AG09319 (cell line): ENCODE data around the gene NTF3.

ENCODE experiments used
- DNase-seq: peaks from one replicate; pipeline ENCODE4 v3.0.0-alpha.2; 2010; ENCODE audit warnings: low read depth; ENCODE audit errors: extremely low read depth
- CTCF ChIP-seq: IDR thresholded peaks from 2 replicates; pipeline ENCODE4 v1.5.1; 2011; ENCODE audit warnings: low read depth, mild to moderate bottlenecking, inconsistent platforms, low read length, moderate library complexity

The NTF3 gene

DNA sequence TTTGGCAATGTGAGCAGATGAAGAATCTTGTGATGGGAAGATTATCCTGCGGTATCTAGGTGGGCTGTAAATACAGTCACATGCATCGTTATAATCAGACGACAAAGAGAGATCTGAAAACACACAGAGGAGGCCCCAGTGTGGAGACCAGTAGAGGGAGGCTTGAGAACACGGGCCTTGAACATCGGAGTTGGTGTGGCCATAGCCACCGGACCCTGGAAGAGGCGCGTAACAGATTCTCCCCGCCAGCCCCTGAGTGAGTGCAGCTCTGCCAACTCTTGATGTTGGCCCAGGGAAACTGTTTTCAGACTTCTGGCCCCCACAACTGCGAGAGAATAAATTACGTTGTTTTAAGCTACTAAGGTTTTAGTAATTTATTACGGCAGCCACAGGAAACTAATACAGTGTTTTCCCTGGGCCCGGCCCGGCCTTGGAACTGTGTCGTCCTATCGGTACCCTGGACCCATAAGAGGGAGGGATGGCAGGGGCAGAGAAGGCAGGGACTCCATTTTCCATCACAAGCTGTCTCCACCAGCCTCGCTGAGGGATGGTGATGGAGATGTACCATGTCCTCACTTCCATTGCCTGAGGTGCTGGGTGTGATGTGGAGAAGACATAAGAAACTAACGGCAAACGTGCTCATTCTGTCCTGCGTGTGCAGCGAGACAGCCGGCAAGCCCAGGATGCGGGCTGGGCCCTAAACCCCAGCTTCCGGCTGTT lies 91.6 kb downstream of the NTF3 start:
- DNase-seq = no peak
- TF ChIP-seq CTCF = no peak

- no peak for DNase-seq
- no peak for TF ChIP-seq CTCF
Measured at GRCh38 chr12:5524116-5524768, 92.3 kb downstream of the NTF3 start.

GRCh38 chr12:5524769-5525436 lies 93.0 kb downstream of the NTF3 start:
- no peak for DNase-seq
- TF ChIP-seq CTCF = no peak

GRCh38 chr12:5525783-5526367 lies 94.0 kb downstream of the NTF3 start:
- no peak for DNase-seq
- no peak for TF ChIP-seq CTCF

DNA sequence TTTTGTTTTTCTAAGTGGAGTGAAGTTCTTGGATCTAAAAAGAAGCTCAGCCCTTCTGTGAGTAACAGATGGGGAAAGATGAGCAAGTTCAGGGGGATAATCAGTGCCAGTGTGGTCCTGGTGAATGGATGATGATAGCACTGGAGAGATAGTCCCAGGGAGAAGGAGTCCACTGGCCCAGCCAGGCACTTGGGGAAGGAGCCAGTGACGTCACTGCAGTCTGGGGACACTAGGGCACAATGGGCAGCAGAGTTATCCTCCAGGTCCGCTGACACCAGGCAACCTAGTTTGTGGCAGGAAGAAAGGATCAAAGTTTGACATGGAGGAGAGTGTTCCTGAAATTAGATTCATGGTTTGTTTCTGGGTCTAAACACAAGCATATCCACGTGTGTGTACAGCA lies 101.5 kb downstream of the NTF3 start:
- TF ChIP-seq CTCF = no peak
- DNase-seq = no peak

DNA sequence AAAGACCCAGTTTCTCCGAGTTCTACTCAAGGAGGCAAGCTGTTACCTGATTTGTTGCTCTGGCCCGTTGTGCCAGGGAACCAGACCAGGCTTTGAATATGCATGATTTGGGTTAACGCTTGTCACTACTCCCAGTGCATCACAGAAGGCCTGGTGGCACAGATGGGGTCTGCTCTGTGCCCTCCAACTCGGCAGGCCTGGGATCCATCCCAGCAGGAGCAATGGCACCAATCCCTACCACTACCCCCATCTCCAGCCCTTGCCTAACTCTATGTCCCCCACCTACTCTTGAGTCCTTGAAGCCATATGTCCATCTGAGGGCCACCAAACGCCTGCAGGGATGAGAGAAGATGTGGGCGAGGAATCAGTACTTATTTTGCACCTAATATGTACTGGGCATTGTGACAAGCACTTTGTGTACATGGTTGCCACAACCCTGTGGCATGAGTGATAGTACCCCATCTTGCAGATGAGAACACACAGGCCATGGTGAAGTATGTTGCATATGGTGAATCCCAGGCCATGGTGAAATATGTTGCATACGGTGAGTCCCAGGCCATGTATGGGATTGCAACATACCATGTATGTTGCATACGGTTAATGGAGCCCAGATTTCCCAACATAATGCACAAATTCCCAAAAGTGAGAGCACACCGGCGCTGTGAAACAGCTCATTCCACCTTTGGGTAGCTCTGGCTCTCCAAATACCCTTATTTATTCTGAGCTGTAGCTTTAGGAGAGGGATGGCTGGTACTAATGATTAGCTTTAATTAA lies 102.7 kb downstream of the NTF3 start:
- TF ChIP-seq CTCF = no peak

More for the DNA sequence above, 102.7 kb downstream of the NTF3 start:
- DNase-seq = no peak
